ENCODE measurements around the gene BCAT1. TPM values are rescaled to one million over a fixed set of nuclear protein-coding genes. Genes with fewer than 3 reads are reported as not detected.
"Not testable (repeated sequence)": the region's sequence is repeated elsewhere in the genome, so short reads cannot be mapped to it uniquely, and the experiment has no call there.

The BCAT1 gene
- total RNA-seq, 5 donors from 2014 or later (not counting 1 experiment from before 2014, with no cell fraction given) = 1.2 to 4.2 (median 3.2) TPM

- no peaks in the 10 kb centered on the region for H3K9me3 ChIP-seq
- peaks cover 0 to 2% (median 0%) of the 10 kb centered on the region in 3 donors for H3K9me3 Mint-ChIP-seq
- H3K36me3 Mint-ChIP-seq = no peaks in the 10 kb centered on the region
- H3K27me3 Mint-ChIP-seq = no peaks in the 10 kb centered on the region
- no CpG with 5 or more reads among the region's 2 CpGs for WGBS (ENCODE audit: insufficient coverage)
- H3K4me3 Mint-ChIP-seq = no peak overlapping the region
- CTCF ChIA-PET = no interaction called here
- H3K27me3 ChIP-seq (replicated peaks in 1 of 2; ENCODE audit: control insufficient read depth in 2 of 2, extremely low read depth in 1 of 2, insufficient read depth in 2 of 2, low read length in 1 of 2) = no peaks in the 10 kb centered on the region
- no peak overlapping the region for H3K27ac ChIP-seq (ENCODE audit: low read length)
- no peaks in the 10 kb centered on the region for H3K36me3 ChIP-seq (ENCODE audit: control insufficient read depth in 2 of 2, extremely low read depth in 1 of 2, insufficient read depth in 1 of 2, low read length in 1 of 2)
- ATAC-seq (replicated peaks in 1 of 4) (no peak), DNase-seq (no peak)
- no peaks in the 10 kb centered on the region for H3K4me1 ChIP-seq (ENCODE audit: control insufficient read depth in 1 of 2, extremely low read depth in 1 of 2, insufficient read depth in 2 of 2, low read length in 2 of 2)
- no peak overlapping the region for H3K27ac Mint-ChIP-seq
- H3K4me3 ChIP-seq (ENCODE audit: control insufficient read depth in 1 of 2, extremely low read depth in 1 of 2, low read length in 1 of 2) = no peak overlapping the region
- POLR2A ChIA-PET = no interaction called here
- H3K4me1 Mint-ChIP-seq = no peaks in the 10 kb centered on the region
Observed at GRCh38 chr12:24853588-24853987, 95.3 kb downstream of the BCAT1 start.

DNA sequence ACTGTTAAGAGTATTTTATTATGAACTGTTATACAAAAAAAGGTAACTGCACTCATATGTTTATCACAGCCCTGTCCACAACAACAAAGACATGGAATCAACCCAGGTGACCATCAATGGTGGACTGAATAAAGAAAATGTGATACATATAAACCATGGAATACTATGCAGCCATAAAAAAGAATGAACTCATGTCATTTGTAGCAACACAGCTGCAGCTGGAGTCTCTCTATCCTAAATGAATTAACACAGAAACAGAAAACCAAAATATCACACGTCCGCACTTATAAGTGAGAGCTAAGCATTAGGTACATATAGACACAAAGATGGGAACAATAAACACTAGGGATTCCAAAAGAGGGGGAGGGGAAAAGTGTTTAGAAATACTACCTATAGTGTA lies 95.8 kb downstream of the BCAT1 start:
- no CpG with 5 or more reads among the region's 2 CpGs for WGBS (ENCODE audit: insufficient coverage)
- Mint-ChIP-seq H3K9me3 (no peaks in the 10 kb centered on the region), H3K27me3 (no peaks in the 10 kb centered on the region), H3K27ac (no peak overlapping the region), H3K4me1 (no peaks in the 10 kb centered on the region), H3K36me3 (no peaks in the 10 kb centered on the region), H3K4me3 (no peak overlapping the region)
- no peaks in the 10 kb centered on the region for H3K36me3 ChIP-seq (ENCODE audit: control insufficient read depth in 2 of 2, extremely low read depth in 1 of 2, insufficient read depth in 1 of 2, low read length in 1 of 2)
- H3K27me3 ChIP-seq (replicated peaks in 1 of 2; ENCODE audit: control insufficient read depth in 2 of 2, extremely low read depth in 1 of 2, insufficient read depth in 2 of 2, low read length in 1 of 2) = no peaks in the 10 kb centered on the region
- no peak overlapping the region for H3K4me3 ChIP-seq (ENCODE audit: control insufficient read depth in 1 of 2, extremely low read depth in 1 of 2, low read length in 1 of 2)
- H3K9me3 ChIP-seq = no peaks in the 10 kb centered on the region
- CTCF ChIA-PET = no interaction called here
- no peak for ATAC-seq (replicated peaks in 1 of 4)
- POLR2A ChIA-PET = no interaction called here
- no peaks in the 10 kb centered on the region for H3K4me1 ChIP-seq (ENCODE audit: control insufficient read depth in 1 of 2, extremely low read depth in 1 of 2, insufficient read depth in 2 of 2, low read length in 2 of 2)
- no peak for DNase-seq
- H3K27ac ChIP-seq (ENCODE audit: low read length) = no peak overlapping the region

- ChIA-PET CTCF (interaction anchor here (0.5 to 2.1 kb wide), 3 partner anchors 10 to 410 kb away, joined by 3 to 5 read pairs (median 4); no protein-coding TSS in a partner anchor), POLR2A (no interaction called here)
- H3K4me3 Mint-ChIP-seq = no peak overlapping the region
- no peaks in the 10 kb centered on the region for H3K36me3 ChIP-seq (ENCODE audit: control insufficient read depth in 2 of 2, extremely low read depth in 1 of 2, insufficient read depth in 1 of 2, low read length in 1 of 2)
- no peaks in the 10 kb centered on the region for H3K9me3 ChIP-seq
- no peaks in the 10 kb centered on the region for H3K36me3 Mint-ChIP-seq
- no peaks in the 10 kb centered on the region for H3K9me3 Mint-ChIP-seq
- no peak overlapping the region for H3K4me3 ChIP-seq (ENCODE audit: control insufficient read depth in 1 of 2, extremely low read depth in 1 of 2, low read length in 1 of 2)
- no CpG with 5 or more reads among the region's 1 CpG for WGBS (ENCODE audit: insufficient coverage)
- ATAC-seq (replicated peaks in 1 of 4) = no peak
- H3K27me3 ChIP-seq (replicated peaks in 1 of 2; ENCODE audit: control insufficient read depth in 2 of 2, extremely low read depth in 1 of 2, insufficient read depth in 2 of 2, low read length in 1 of 2) = no peaks in the 10 kb centered on the region
- peaks cover 0 to under 1% of the 10 kb centered on the region in 2 donors for H3K27me3 Mint-ChIP-seq
- DNase-seq = no peak
- no peak overlapping the region for H3K27ac Mint-ChIP-seq
- H3K4me1 ChIP-seq (ENCODE audit: control insufficient read depth in 1 of 2, extremely low read depth in 1 of 2, insufficient read depth in 2 of 2, low read length in 2 of 2) = no peaks in the 10 kb centered on the region
- no peak overlapping the region for H3K27ac ChIP-seq (ENCODE audit: low read length)
- no peaks in the 10 kb centered on the region for H3K4me1 Mint-ChIP-seq
Observed at GRCh38 chr12:24852420-24852819, 96.5 kb downstream of the BCAT1 start.

GRCh38 chr12:24851883-24852282 lies 97.0 kb downstream of the BCAT1 start:
- CTCF ChIA-PET = interaction anchor here in 1 of 2 donors (0.7 to 2.1 kb wide), 2 partner anchors 11 to 303 kb away, joined by 3 to 4 read pairs; no protein-coding TSS in a partner anchor
- H3K27me3 ChIP-seq (replicated peaks in 1 of 2; ENCODE audit: control insufficient read depth in 2 of 2, extremely low read depth in 1 of 2, insufficient read depth in 2 of 2, low read length in 1 of 2); H3K9me3 Mint-ChIP-seq; H3K4me3 ChIP-seq (ENCODE audit: control insufficient read depth in 1 of 2, extremely low read depth in 1 of 2, low read length in 1 of 2); H3K27ac ChIP-seq (ENCODE audit: low read length); ATAC-seq (replicated peaks in 1 of 4); H3K27ac Mint-ChIP-seq; POLR2A ChIA-PET; H3K4me3 Mint-ChIP-seq; H3K9me3 ChIP-seq; H3K4me1 Mint-ChIP-seq; H3K36me3 Mint-ChIP-seq; H3K4me1 ChIP-seq (ENCODE audit: control insufficient read depth in 1 of 2, extremely low read depth in 1 of 2, insufficient read depth in 2 of 2, low read length in 2 of 2); H3K36me3 ChIP-seq (ENCODE audit: control insufficient read depth in 2 of 2, extremely low read depth in 1 of 2, insufficient read depth in 1 of 2, low read length in 1 of 2); DNase-seq; H3K27me3 Mint-ChIP-seq: not testable (repeated sequence)
- no CpG with 5 or more reads among the region's 2 CpGs for WGBS (ENCODE audit: insufficient coverage)

DNA sequence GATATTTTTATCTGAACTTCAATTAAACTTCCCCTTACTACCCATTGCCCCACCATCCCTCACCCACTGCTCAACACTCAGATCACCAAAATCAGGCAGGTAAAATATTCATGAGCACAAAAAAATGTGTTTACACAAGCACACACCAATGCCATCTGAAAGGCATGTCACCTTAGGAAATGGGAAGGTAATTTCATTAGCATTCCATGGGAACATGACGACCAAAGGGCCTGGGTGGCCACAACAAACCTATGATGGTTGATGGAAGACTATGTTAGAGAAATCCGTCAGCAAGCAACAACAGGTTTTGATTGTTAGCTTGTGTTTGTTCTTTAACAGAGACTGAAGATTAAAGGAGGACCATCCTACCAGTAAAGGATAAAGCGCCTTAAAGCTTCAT lies 97.6 kb downstream of the BCAT1 start:
- H3K4me3 ChIP-seq (ENCODE audit: control insufficient read depth in 1 of 2, extremely low read depth in 1 of 2, low read length in 1 of 2) = no peak overlapping the region
- H3K36me3 ChIP-seq (ENCODE audit: control insufficient read depth in 2 of 2, extremely low read depth in 1 of 2, insufficient read depth in 1 of 2, low read length in 1 of 2) = no peaks in the 10 kb centered on the region
- Mint-ChIP-seq H3K4me1 (no peaks in the 10 kb centered on the region), H3K9me3 (no peaks in the 10 kb centered on the region), H3K36me3 (no peaks in the 10 kb centered on the region), H3K27me3 (peaks cover 0 to 4% of the 10 kb centered on the region in 2 donors), H3K4me3 (no peak overlapping the region), H3K27ac (no peak overlapping the region)
- POLR2A ChIA-PET = no interaction called here
- CTCF ChIA-PET = interaction anchor here in 1 of 2 donors (2.1 kb wide), 1 partner anchor 11 kb away, joined by 4 read pairs; no protein-coding TSS in a partner anchor
- no peak overlapping the region for H3K27ac ChIP-seq (ENCODE audit: low read length)
- DNase-seq = no peak
- H3K27me3 ChIP-seq (replicated peaks in 1 of 2; ENCODE audit: control insufficient read depth in 2 of 2, extremely low read depth in 1 of 2, insufficient read depth in 2 of 2, low read length in 1 of 2) = no peaks in the 10 kb centered on the region
- WGBS (ENCODE audit: insufficient coverage) = no CpG with 5 or more reads among the region's 3 CpGs
- H3K4me1 ChIP-seq (ENCODE audit: control insufficient read depth in 1 of 2, extremely low read depth in 1 of 2, insufficient read depth in 2 of 2, low read length in 2 of 2) = no peaks in the 10 kb centered on the region
- H3K9me3 ChIP-seq = no peaks in the 10 kb centered on the region
- ATAC-seq (replicated peaks in 1 of 4) = no peak

- H3K27me3 Mint-ChIP-seq = peaks cover 0 to 4% of the 10 kb centered on the region in 2 donors
- no peak overlapping the region for H3K27ac ChIP-seq (ENCODE audit: low read length)
- no peak overlapping the region for H3K4me3 Mint-ChIP-seq
- no peak for ATAC-seq (replicated peaks in 1 of 4)
- H3K9me3 ChIP-seq = no peaks in the 10 kb centered on the region
- H3K4me1 Mint-ChIP-seq = peaks cover 0 to 2% (median 0%) of the 10 kb centered on the region in 3 donors
- H3K4me3 ChIP-seq (ENCODE audit: control insufficient read depth in 1 of 2, extremely low read depth in 1 of 2, low read length in 1 of 2) = no peak overlapping the region
- H3K9me3 Mint-ChIP-seq = no peaks in the 10 kb centered on the region
- H3K27me3 ChIP-seq (replicated peaks in 1 of 2; ENCODE audit: control insufficient read depth in 2 of 2, extremely low read depth in 1 of 2, insufficient read depth in 2 of 2, low read length in 1 of 2) = no peaks in the 10 kb centered on the region
- ChIA-PET POLR2A (interaction anchor here in 1 of 2 donors (0.5 to 0.6 kb wide), 2 partner anchors 426 to 1877 kb away, joined by 3 to 4 read pairs; no protein-coding TSS in a partner anchor), CTCF (interaction anchor here in 1 of 2 donors (2.1 kb wide), 1 partner anchor 12 kb away, joined by 4 read pairs; no protein-coding TSS in a partner anchor)
- H3K36me3 ChIP-seq (ENCODE audit: control insufficient read depth in 2 of 2, extremely low read depth in 1 of 2, insufficient read depth in 1 of 2, low read length in 1 of 2) = no peaks in the 10 kb centered on the region
- no peak overlapping the region for H3K27ac Mint-ChIP-seq
- WGBS (ENCODE audit: insufficient coverage) = 48% methylated on average over 2 of the region's 3 CpGs
- H3K4me1 ChIP-seq (ENCODE audit: control insufficient read depth in 1 of 2, extremely low read depth in 1 of 2, insufficient read depth in 2 of 2, low read length in 2 of 2) = no peaks in the 10 kb centered on the region
- H3K36me3 Mint-ChIP-seq = no peaks in the 10 kb centered on the region
- no peak for DNase-seq
Observed at GRCh38 chr12:24850496-24850895, 98.4 kb downstream of the BCAT1 start.
